HFF-Myc (cell line): ENCODE measurements around the gene ARHGAP42.

Experiments used
- DNase-seq: peaks from one replicate; pipeline ENCODE4 v3.0.0-alpha.2; 2011; ENCODE audit warnings: low read depth; ENCODE audit errors: extremely low read depth
- H3K4me3 ChIP-seq: replicated peaks from 2 replicates; pipeline ENCODE4 v1.5.1; 2011; ENCODE audit warnings: low read depth, mild to moderate bottlenecking, control low read depth, low read length
- CTCF ChIP-seq: IDR thresholded peaks from 2 replicates; pipeline ENCODE4 v1.5.1; 2012; ENCODE audit warnings: mild to moderate bottlenecking, low read depth, low read length, control low read depth; ENCODE audit errors: missing control alignments

Gene ARHGAP42

GRCh38 chr11:100672498-100673033 lies 14.5 kb upstream of the ARHGAP42 start:
- H3K4me3 ChIP-seq, result no peak overlapping the region
- no peak for DNase-seq
- TF ChIP-seq CTCF, result no peak

DNA sequence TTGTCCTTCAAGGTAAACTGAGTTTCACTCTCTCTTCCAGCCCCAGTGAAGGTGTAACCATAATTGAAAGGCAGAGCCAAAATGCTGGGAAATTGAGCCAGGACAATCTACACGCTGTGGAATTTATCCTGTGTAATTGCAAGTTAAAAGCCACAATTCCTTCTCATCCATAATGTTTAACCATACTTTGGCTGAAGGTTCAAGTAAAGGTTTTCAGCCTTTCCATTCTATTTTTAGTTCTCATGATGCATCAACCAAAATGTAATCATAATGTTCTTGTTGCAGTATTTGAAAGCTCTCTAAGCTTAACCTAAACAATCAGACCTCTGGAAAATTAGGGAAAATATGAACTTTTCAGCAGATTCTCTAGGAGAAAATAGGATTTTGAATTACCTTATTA lies 14.0 kb upstream of the ARHGAP42 start:
- no peak for DNase-seq
- no peak overlapping the region for H3K4me3 ChIP-seq
- no peak for TF ChIP-seq CTCF

DNA sequence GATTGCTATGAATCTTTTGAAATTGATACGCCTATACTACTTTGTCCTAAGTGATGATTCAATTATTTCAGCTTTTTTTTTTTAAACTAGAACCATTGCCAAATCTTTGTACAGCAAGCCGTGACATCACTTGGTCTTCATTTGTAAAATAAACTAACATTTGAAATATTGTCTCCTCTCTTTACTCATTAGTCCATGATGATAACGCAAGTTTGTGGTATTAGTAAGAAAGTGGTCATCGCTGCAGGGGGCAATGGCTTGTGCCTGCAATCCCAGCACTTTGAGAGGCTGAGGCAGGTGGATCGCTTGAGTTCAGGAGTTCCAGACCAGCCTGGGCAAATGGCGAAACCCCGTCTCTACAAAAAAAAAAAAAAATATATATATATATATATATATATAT lies 12.9 kb upstream of the ARHGAP42 start:
- DNase-seq, result no peak
- H3K4me3 ChIP-seq, result no peak overlapping the region

DNA sequence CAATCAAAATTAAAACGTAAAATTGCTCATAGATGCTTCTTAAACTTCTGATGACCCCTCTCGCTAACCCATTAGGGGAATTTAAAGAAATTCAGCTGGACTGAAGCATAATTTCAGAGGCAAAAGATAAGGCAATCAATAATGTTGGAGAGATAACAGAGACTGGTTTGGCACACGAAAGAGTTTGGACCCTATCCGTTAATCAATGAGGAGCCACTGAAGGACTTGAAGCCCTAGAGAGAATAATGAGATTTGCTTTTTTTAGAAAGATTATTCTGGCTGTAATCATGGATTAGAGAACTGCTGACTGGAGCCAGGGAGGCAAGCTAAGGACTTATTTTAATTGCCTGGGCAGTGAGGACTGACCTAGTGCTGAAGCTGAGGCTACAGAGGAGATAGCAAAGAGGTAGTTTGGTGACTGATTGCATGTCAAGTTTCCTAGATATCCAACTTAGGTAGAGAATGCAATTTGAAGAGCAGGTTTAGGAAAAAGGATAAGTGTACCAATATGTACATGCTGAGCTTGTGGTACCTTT lies 11.9 kb upstream of the ARHGAP42 start:
- no peak overlapping the region for H3K4me3 ChIP-seq
- no peak for DNase-seq
- no peak for TF ChIP-seq CTCF

More for the DNA sequence above, 12.9 kb upstream of the ARHGAP42 start:
- no peak for TF ChIP-seq CTCF

- no peak for TF ChIP-seq CTCF
- no peak overlapping the region for H3K4me3 ChIP-seq
- DNase-seq, result no peak
These were observed 10.2 kb upstream of the ARHGAP42 start for GRCh38 chr11:100676901-100677300.

DNA sequence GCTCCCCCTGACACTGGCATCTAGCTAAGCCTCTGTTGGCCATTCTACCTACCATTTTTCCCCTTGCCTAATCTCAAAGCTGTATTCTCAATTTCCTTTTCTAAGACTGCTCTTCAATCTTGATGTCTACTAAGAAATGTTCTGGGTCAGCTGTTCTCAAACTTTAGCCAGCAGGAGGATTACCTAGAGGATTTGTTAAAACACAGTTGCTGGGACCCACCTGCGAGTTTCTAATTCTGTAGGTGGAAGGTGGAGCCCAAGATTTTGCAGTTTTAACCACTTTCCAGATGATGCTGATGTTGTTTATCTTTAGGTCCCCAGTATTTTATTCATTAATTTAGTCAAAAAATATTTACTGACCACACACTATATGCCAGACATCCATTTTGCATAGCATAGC lies 9.3 kb upstream of the ARHGAP42 start:
- no peak for DNase-seq
- no peak for TF ChIP-seq CTCF

DNA sequence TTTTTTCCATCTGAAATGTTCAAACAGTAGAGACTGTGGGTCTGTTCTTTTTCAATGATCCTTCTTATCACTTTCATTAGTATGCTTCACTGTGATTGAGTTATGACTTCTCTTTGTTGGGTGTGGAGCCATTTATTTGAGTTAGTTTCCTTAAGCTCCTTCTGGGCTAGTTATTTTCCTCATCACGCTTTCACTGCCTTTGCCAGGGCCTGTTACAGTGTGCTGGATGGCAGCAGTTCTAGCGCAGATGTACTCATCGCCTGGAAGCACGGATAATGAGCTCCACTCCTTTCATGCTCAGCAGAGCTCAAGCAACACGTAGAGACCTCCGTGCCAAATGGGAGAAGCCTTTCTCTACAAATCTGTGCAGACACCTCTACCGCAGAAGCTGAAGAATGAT lies 7.0 kb upstream of the ARHGAP42 start:
- TF ChIP-seq CTCF, result no peak
- no peak overlapping the region for H3K4me3 ChIP-seq
- DNase-seq, result no peak

More for the DNA sequence above, 9.3 kb upstream of the ARHGAP42 start:
- no peak overlapping the region for H3K4me3 ChIP-seq
